Measurements from ENCODE around the gene LRRC17.
"Not testable (repeated sequence)": the region's sequence is repeated elsewhere in the genome, so short reads cannot be mapped to it uniquely, and the experiment has no call there.

Gene LRRC17

GRCh38 chr7:102897856-102898531, 14.8 kb upstream of the LRRC17 start:
- no peak for DNase-seq

GRCh38 chr7:102898532-102898859, 14.3 kb upstream of the LRRC17 start:
- DNase-seq, result no peak

GRCh38 chr7:102902052-102902451, 10.7 kb upstream of the LRRC17 start:
- not testable (repeated sequence) for DNase-seq

- DNase-seq, result not testable (repeated sequence)
Observed at GRCh38 chr7:102903576-102903975, 9.2 kb upstream of the LRRC17 start.

- DNase-seq, result no peak
Observed at GRCh38 chr7:102908676-102909075, 4.1 kb upstream of the LRRC17 start.

GRCh38 chr7:102913826-102914225, 1.0 kb downstream of the LRRC17 start:
- no peak for DNase-seq

GRCh38 chr7:102914585-102914984, 1.8 kb downstream of the LRRC17 start:
- DNase-seq, result no peak

- DNase-seq, result no peak
Observed at GRCh38 chr7:102916426-102916825, 3.6 kb downstream of the LRRC17 start.

GRCh38 chr7:102916881-102917280, 4.1 kb downstream of the LRRC17 start:
- no peak for DNase-seq

- no peak for DNase-seq
Observed at GRCh38 chr7:102917436-102918353, 4.9 kb downstream of the LRRC17 start.

- DNase-seq, result no peak
Observed at GRCh38 chr7:102918845-102919244, 6.0 kb downstream of the LRRC17 start.

GRCh38 chr7:102925976-102926782, 13.4 kb downstream of the LRRC17 start:
- no peak for DNase-seq

GRCh38 chr7:102926783-102927140, 14.0 kb downstream of the LRRC17 start:
- no peak for DNase-seq

- DNase-seq, result no peak
Observed at GRCh38 chr7:102927312-102927933, 14.6 kb downstream of the LRRC17 start.

- no peak for DNase-seq
Observed at GRCh38 chr7:102931757-102932156, 19.0 kb downstream of the LRRC17 start.

- DNase-seq, result no peak
Observed at GRCh38 chr7:102933763-102934162, 21.0 kb downstream of the LRRC17 start.

- no peak for DNase-seq
Observed at GRCh38 chr7:102934239-102934638, 21.4 kb downstream of the LRRC17 start.

- no peak for DNase-seq
Observed at GRCh38 chr7:102934701-102935100, 21.9 kb downstream of the LRRC17 start.

GRCh38 chr7:102935450-102936115, 22.8 kb downstream of the LRRC17 start:
- no peak for DNase-seq

- no peak for DNase-seq
Observed at GRCh38 chr7:102938679-102939078, 25.9 kb downstream of the LRRC17 start.

- DNase-seq, result no peak
Observed at GRCh38 chr7:102942181-102942866, 29.5 kb downstream of the LRRC17 start.

- no peak for DNase-seq
Observed at GRCh38 chr7:102942868-102943267, 30.1 kb downstream of the LRRC17 start.
